ENCODE data around the gene UBE2E3. TPM values are rescaled to one million over a fixed set of nuclear protein-coding genes. Genes with fewer than 3 reads are reported as not detected.
A peak's percentile ranks its signal among the peaks of the same experiment; 100 is the strongest.

Gene UBE2E3
- polyA plus RNA-seq, 3 donors = 185 to 259 (median 211) TPM

- DNase-seq (ENCODE audit: extremely low read depth in 1 of 11, low read depth in 9 of 11, low spot score in 4 of 11) = peak in 9 of 11 donors; percentile 29 to 62 (median 46)
These were observed 124.2 kb downstream of the UBE2E3 start for GRCh38 chr2:181104512-181105115.

GRCh38 chr2:181105562-181105961 lies 125.2 kb downstream of the UBE2E3 start:
- DNase-seq (ENCODE audit: extremely low read depth in 1 of 11, low read depth in 9 of 11, low spot score in 4 of 11) = no peak

GRCh38 chr2:181106229-181106628 lies 125.8 kb downstream of the UBE2E3 start:
- no peak for DNase-seq (ENCODE audit: extremely low read depth in 1 of 11, low read depth in 9 of 11, low spot score in 4 of 11)

GRCh38 chr2:181106789-181107627 lies 126.6 kb downstream of the UBE2E3 start:
- DNase-seq (ENCODE audit: extremely low read depth in 1 of 11, low read depth in 9 of 11, low spot score in 4 of 11) = no peak

GRCh38 chr2:181107628-181107945 lies 127.2 kb downstream of the UBE2E3 start:
- no peak for DNase-seq (ENCODE audit: extremely low read depth in 1 of 11, low read depth in 9 of 11, low spot score in 4 of 11)

- no peak for DNase-seq (ENCODE audit: extremely low read depth in 1 of 11, low read depth in 9 of 11, low spot score in 4 of 11)
These were observed 130.7 kb downstream of the UBE2E3 start for GRCh38 chr2:181111059-181111458.

- DNase-seq (ENCODE audit: extremely low read depth in 1 of 11, low read depth in 9 of 11, low spot score in 4 of 11) = no peak
These were observed 132.5 kb downstream of the UBE2E3 start for GRCh38 chr2:181112916-181113315.
